Activated CD8-positive, alpha-beta T cell treated with anti-CD3 and anti-CD28 coated beads for 36 hours (primary cell): ENCODE results near the gene LRRC8C. TPM values are rescaled to one million over a fixed set of nuclear protein-coding genes. Genes with fewer than 3 reads are reported as not detected.

ENCODE experiments used
- ATAC-seq: fragments of 200-7000 bp; cut with Tn5 transposase; one replicate; pipeline ENCODE4 v1.10.0; 2021; ENCODE audit warnings: mild to moderate bottlenecking, moderate library complexity
- CTCF ChIA-PET: fragments of 350-600 bp; sonication (Branson Sonifier 250); formaldehyde crosslinking; loops from one replicate; lab custom pipeline; 2021; ENCODE audit warnings: antibody characterized with exemption; lab: Charles Lee
- POLR2A ChIA-PET: fragments of 350-600 bp; sonication (Branson Sonifier 250); formaldehyde crosslinking; loops from one replicate; lab custom pipeline; 2021; ENCODE audit warnings: antibody characterized with exemption; lab: Charles Lee
- DNase-seq: peaks from one replicate; pipeline ENCODE4 v3.0.0-alpha.2; 2020
- H3K27ac Mint-ChIP-seq: one replicate; pipeline ENCODE4 v1.8.0; 2021; ENCODE audit warnings: mild to moderate bottlenecking, mixed read lengths
- H3K27me3 Mint-ChIP-seq: one replicate; pipeline ENCODE4 v1.8.0; 2021; ENCODE audit warnings: mixed read lengths
- H3K36me3 Mint-ChIP-seq: one replicate; pipeline ENCODE4 v1.8.0; 2021; ENCODE audit warnings: low read depth, mixed read lengths
- H3K4me1 Mint-ChIP-seq: one replicate; pipeline ENCODE4 v1.8.0; 2021; ENCODE audit warnings: low read depth, mixed read lengths
- H3K4me3 Mint-ChIP-seq: one replicate; pipeline ENCODE4 v1.8.0; 2021; ENCODE audit warnings: mild to moderate bottlenecking, moderate library complexity, mixed read lengths
- H3K9me3 Mint-ChIP-seq: one replicate; pipeline ENCODE4 v1.8.0; 2021; ENCODE audit warnings: mixed read lengths
- intact Hi-C: fragments of 100-400 bp; cut with micrococcal nuclease; formaldehyde crosslinking; loops from one replicate; pipeline ENCODE4 v1.10.0; 2022
- total RNA-seq, 2 experiments: library from RNA; stranded (reverse); gene quantifications; one replicate each; pipeline ENCODE4 v1.2.3, GENCODE V29; 2021
- TF ChIP-seq, protein P1 (sequence below): fragments of 200-600 bp; IDR thresholded peaks from one replicate; pipeline ENCODE4 v1.8.0; 2022; ENCODE audit warnings: antibody characterized with exemption, mild to moderate bottlenecking

Gene LRRC8C
- total RNA-seq, 2 experiments from 2014 or later = 34.4 to 37.4 TPM

DNA sequence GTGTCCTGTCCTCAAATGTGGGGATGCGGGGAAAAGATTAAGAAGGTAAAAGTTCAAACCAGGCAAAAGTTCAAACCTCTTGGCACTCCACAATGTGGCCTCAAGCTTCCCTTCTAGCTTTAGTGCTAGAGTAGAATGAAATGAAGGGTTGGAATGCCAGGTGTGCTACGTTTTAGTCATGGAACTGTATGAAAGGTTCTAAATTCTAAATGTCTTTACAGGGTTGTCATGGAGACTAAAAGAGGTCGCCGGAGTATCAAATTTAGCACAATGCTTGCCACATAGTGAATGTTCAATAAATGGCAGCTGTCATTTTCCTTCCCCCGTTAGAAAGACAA lies 130.7 kb downstream of the LRRC8C start:
- H3K4me3 Mint-ChIP-seq = peak overlapping the region; percentile 76
- H3K27me3 Mint-ChIP-seq = no peaks in the 10 kb centered on the region
- ChIA-PET POLR2A (interaction anchor here (0.6 to 3.3 kb wide), 22 partner anchors 11 to 239 kb away, joined by 3 to 29 read pairs (median 5); partner anchors contain the start of genes LRRC8B and LRRC8C), CTCF (interaction anchor here (0.7 to 7.9 kb wide), 47 partner anchors 8 to 780 kb away, joined by 3 to 147 read pairs (median 11); partner anchors contain the start of genes LRRC8B and LRRC8C)
- H3K36me3 Mint-ChIP-seq = peaks cover 15% of the 10 kb centered on the region
- TF ChIP-seq, protein P1, sequence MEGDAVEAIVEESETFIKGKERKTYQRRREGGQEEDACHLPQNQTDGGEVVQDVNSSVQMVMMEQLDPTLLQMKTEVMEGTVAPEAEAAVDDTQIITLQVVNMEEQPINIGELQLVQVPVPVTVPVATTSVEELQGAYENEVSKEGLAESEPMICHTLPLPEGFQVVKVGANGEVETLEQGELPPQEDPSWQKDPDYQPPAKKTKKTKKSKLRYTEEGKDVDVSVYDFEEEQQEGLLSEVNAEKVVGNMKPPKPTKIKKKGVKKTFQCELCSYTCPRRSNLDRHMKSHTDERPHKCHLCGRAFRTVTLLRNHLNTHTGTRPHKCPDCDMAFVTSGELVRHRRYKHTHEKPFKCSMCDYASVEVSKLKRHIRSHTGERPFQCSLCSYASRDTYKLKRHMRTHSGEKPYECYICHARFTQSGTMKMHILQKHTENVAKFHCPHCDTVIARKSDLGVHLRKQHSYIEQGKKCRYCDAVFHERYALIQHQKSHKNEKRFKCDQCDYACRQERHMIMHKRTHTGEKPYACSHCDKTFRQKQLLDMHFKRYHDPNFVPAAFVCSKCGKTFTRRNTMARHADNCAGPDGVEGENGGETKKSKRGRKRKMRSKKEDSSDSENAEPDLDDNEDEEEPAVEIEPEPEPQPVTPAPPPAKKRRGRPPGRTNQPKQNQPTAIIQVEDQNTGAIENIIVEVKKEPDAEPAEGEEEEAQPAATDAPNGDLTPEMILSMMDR = no peak
- H3K4me1 Mint-ChIP-seq = peaks cover 47% of the 10 kb centered on the region
- no peaks in the 10 kb centered on the region for H3K9me3 Mint-ChIP-seq
- intact Hi-C loops = loop anchor here (1.0 to 10.0 kb wide), 4 partner anchors 43 to 239 kb away; partner anchors contain the start of gene LRRC8B
- DNase-seq = no peak
- peak overlapping the region; percentile 93 for H3K27ac Mint-ChIP-seq
- ATAC-seq = peak; percentile 5

DNA sequence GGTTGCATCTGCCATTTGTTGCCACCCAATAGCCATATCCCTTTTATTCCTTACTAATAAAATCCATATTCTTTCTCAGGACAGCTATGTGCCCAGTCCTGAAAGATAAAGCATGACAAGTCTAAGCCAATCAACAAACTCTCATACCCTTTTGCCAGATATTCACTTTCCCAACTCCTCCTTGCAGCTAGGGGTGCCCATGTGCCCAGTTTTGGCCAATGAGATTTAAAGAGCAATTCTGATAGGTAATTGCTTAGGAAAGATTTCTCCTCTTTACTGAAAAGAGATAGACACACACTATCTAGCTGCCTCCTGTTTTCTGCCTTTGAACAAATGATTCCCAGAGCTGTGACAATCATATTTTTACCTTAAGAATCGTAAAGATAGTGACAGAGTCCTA lies 132.9 kb downstream of the LRRC8C start:
- intact Hi-C loops = loop anchor here (10.0 kb wide), 1 partner anchor 241 kb away; the partner anchor contains the start of gene LRRC8B
- TF ChIP-seq, protein P1 = no peak
- CTCF ChIA-PET = interaction anchor here (1.3 to 7.9 kb wide), 5 partner anchors 33 to 282 kb away, joined by 3 to 147 read pairs (median 58); partner anchors contain the start of gene LRRC8C
- no peak for ATAC-seq
- no peak overlapping the region for H3K4me3 Mint-ChIP-seq
- peaks cover 10% of the 10 kb centered on the region for H3K36me3 Mint-ChIP-seq
- POLR2A ChIA-PET = interaction anchor here (1.0 kb wide), 1 partner anchor 16 kb away, joined by 3 read pairs; no protein-coding TSS in a partner anchor
- no peaks in the 10 kb centered on the region for H3K27me3 Mint-ChIP-seq
- no peak for DNase-seq
- no peaks in the 10 kb centered on the region for H3K9me3 Mint-ChIP-seq
- H3K4me1 Mint-ChIP-seq = peaks cover 27% of the 10 kb centered on the region
- H3K27ac Mint-ChIP-seq = no peak overlapping the region

DNA sequence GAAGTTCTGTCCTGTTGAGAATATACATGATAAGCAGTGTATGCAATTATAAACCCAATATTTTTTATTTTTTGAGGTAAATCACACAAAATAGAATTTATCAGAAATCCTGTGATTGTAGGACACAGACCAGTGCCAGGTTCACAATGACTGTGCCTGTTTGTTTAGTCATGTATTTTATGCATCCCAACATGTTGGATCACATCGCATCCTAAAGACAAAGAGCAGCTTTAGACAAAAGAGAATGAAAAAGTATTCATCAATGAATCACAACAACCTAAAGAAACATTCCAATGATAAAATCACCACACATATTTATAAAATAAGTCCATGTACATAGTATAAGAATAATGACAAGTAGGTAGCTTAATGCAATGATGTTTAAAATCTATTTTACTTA lies 134.7 kb downstream of the LRRC8C start:
- H3K27ac Mint-ChIP-seq = no peak overlapping the region
- CTCF ChIA-PET = interaction anchor here (0.7 to 7.9 kb wide), 5 partner anchors 8 to 284 kb away, joined by 3 to 147 read pairs (median 3); partner anchors contain the start of gene LRRC8C
- no peak for DNase-seq
- no peaks in the 10 kb centered on the region for H3K27me3 Mint-ChIP-seq
- peaks cover 14% of the 10 kb centered on the region for H3K4me1 Mint-ChIP-seq
- no peaks in the 10 kb centered on the region for H3K9me3 Mint-ChIP-seq
- peaks cover 5% of the 10 kb centered on the region for H3K36me3 Mint-ChIP-seq
- POLR2A ChIA-PET = interaction anchor here (0.7 kb wide), 1 partner anchor 120 kb away, joined by 3 read pairs; no protein-coding TSS in a partner anchor
- H3K4me3 Mint-ChIP-seq = no peak overlapping the region
- intact Hi-C loops = loop anchor here (10.0 kb wide), 1 partner anchor 243 kb away; the partner anchor contains the start of gene LRRC8B
- no peak for ATAC-seq
- TF ChIP-seq, protein P1 = no peak

Other genes starting within 250 kb of the LRRC8C start
- gene LRRC8B, start 108.3 kb upstream of the LRRC8C start, total RNA-seq = 10 to 100 TPM; 24.9 to 31.7 TPM
- 10 to 100 TPM; 26.3 to 27.5 TPM for gene LRRC8D, start 187.9 kb downstream of the LRRC8C start, total RNA-seq